Measurements from ENCODE around the gene AAK1.

Gene AAK1

GRCh38 chr2:69616755-69617154, 26.8 kb downstream of the AAK1 start:
- TF ChIP-seq CREB1 (IDR thresholded peaks at IDR 0.05; ENCODE audit: low read depth) (no peak), YY1 (IDR thresholded peaks at IDR 0.05; ENCODE audit: low read depth) (no peak), TEAD4 (IDR thresholded peaks at IDR 0.05) (no peak), NFIC (IDR thresholded peaks at IDR 0.05) (no peak), EP300 (IDR thresholded peaks at IDR 0.05; ENCODE audit: borderline replicate concordance) (no peak)

- TF ChIP-seq MAX (IDR thresholded peaks at IDR 0.05) (no peak), EP300 (IDR thresholded peaks at IDR 0.05; ENCODE audit: borderline replicate concordance) (no peak), RAD21 (IDR thresholded peaks at IDR 0.05; ENCODE audit: low read depth) (no peak), TCF12 (IDR thresholded peaks at IDR 0.05; ENCODE audit: low read depth) (no peak), FOXM1 (IDR thresholded peaks at IDR 0.05; ENCODE audit: borderline replicate concordance, low read depth) (no peak), CREB1 (IDR thresholded peaks at IDR 0.05; ENCODE audit: low read depth) (no peak), EGR1 (IDR thresholded peaks at IDR 0.05) (no peak)
Observed at GRCh38 chr2:69615969-69616368, 27.6 kb downstream of the AAK1 start.

GRCh38 chr2:69615078-69615625, 28.4 kb downstream of the AAK1 start:
- no peak for TF ChIP-seq RAD21 (IDR thresholded peaks at IDR 0.05; ENCODE audit: low read depth)
- TF ChIP-seq MAX (IDR thresholded peaks at IDR 0.05), result no peak
- TF ChIP-seq TAF1 (IDR thresholded peaks at IDR 0.05; ENCODE audit: low read depth), result no peak
- TF ChIP-seq ZBTB7A (IDR thresholded peaks at IDR 0.05; ENCODE audit: low read depth), result no peak
- no peak for TF ChIP-seq EGR1 (IDR thresholded peaks at IDR 0.05)
- TF ChIP-seq TCF12 (IDR thresholded peaks at IDR 0.05; ENCODE audit: low read depth), result no peak
- no peak for TF ChIP-seq USF1 (IDR thresholded peaks at IDR 0.05)
- no peak for TF ChIP-seq YY1 (IDR thresholded peaks at IDR 0.05; ENCODE audit: low read depth)
- TF ChIP-seq FOXM1 (IDR thresholded peaks at IDR 0.05; ENCODE audit: borderline replicate concordance, low read depth), result no peak
- no peak for TF ChIP-seq CREB1 (IDR thresholded peaks at IDR 0.05; ENCODE audit: low read depth)
- TF ChIP-seq TEAD4 (IDR thresholded peaks at IDR 0.05), result no peak
- TF ChIP-seq REST (IDR thresholded peaks at IDR 0.05; ENCODE audit: low read depth), result no peak
- TF ChIP-seq NFIC (IDR thresholded peaks at IDR 0.05), result no peak
- no peak for TF ChIP-seq EP300 (IDR thresholded peaks at IDR 0.05; ENCODE audit: borderline replicate concordance)
- no peak for TF ChIP-seq CEBPB (IDR thresholded peaks at IDR 0.05)

GRCh38 chr2:69612707-69613106, 30.8 kb downstream of the AAK1 start:
- no peak for TF ChIP-seq EGR1 (IDR thresholded peaks at IDR 0.05)
- no peak for TF ChIP-seq TEAD4 (IDR thresholded peaks at IDR 0.05)
- TF ChIP-seq ZBTB7A (IDR thresholded peaks at IDR 0.05; ENCODE audit: low read depth), result no peak
- TF ChIP-seq REST (IDR thresholded peaks at IDR 0.05; ENCODE audit: low read depth), result no peak
- TF ChIP-seq CEBPB (IDR thresholded peaks at IDR 0.05), result no peak
- TF ChIP-seq CREB1 (IDR thresholded peaks at IDR 0.05; ENCODE audit: low read depth), result no peak
- no peak for TF ChIP-seq RAD21 (IDR thresholded peaks at IDR 0.05; ENCODE audit: low read depth)
- no peak for TF ChIP-seq USF1 (IDR thresholded peaks at IDR 0.05)
- no peak for TF ChIP-seq TCF12 (IDR thresholded peaks at IDR 0.05; ENCODE audit: low read depth)
- no peak for TF ChIP-seq FOXM1 (IDR thresholded peaks at IDR 0.05; ENCODE audit: borderline replicate concordance, low read depth)
- no peak for TF ChIP-seq MAX (IDR thresholded peaks at IDR 0.05)

GRCh38 chr2:69612200-69612599, 31.3 kb downstream of the AAK1 start:
- TF ChIP-seq REST (IDR thresholded peaks at IDR 0.05; ENCODE audit: low read depth), result no peak
- TF ChIP-seq TEAD4 (IDR thresholded peaks at IDR 0.05), result no peak
- TF ChIP-seq YY1 (IDR thresholded peaks at IDR 0.05; ENCODE audit: low read depth), result no peak
- TF ChIP-seq FOXM1 (IDR thresholded peaks at IDR 0.05; ENCODE audit: borderline replicate concordance, low read depth), result no peak
- no peak for TF ChIP-seq CREB1 (IDR thresholded peaks at IDR 0.05; ENCODE audit: low read depth)
- no peak for TF ChIP-seq USF1 (IDR thresholded peaks at IDR 0.05)
- TF ChIP-seq EGR1 (IDR thresholded peaks at IDR 0.05), result no peak
- no peak for TF ChIP-seq RAD21 (IDR thresholded peaks at IDR 0.05; ENCODE audit: low read depth)
- TF ChIP-seq EP300 (IDR thresholded peaks at IDR 0.05; ENCODE audit: borderline replicate concordance), result no peak
- TF ChIP-seq NFIC (IDR thresholded peaks at IDR 0.05), result no peak
- TF ChIP-seq MAX (IDR thresholded peaks at IDR 0.05), result no peak

All from Ishikawa (cell line).